K562 (cell line): ENCODE results near the gene HNRNPU. TPM values are rescaled to one million over a fixed set of nuclear protein-coding genes. Genes with fewer than 3 reads are reported as not detected.

Experiments used
- ARHGAP35 ChIP-seq: fragments of 450-650 bp; IDR thresholded peaks from 2 replicates; pipeline ENCODE4 v1.6.1; 2018; ENCODE audit not compliant: partially characterized antibody
- CEBPG ChIP-seq, 3 experiments: fragments of 200-800 bp in 1 of 3; sonication (Bioruptor generic) in 1 of 3; sonication (generic) in 1 of 3; formaldehyde crosslinking in 1 of 3; IDR thresholded peaks in 2 of 3; conservative IDR thresholded peaks in 1 of 3; 2 replicates each; pipeline versions ENCODE4 v1.6.1 to v1.8.0; 2016 to 2022; ENCODE audit warnings: missing compliant biosample characterization in 2 of 3, missing genetic modification characterization in 2 of 3, mild to moderate bottlenecking in 1 of 3, missing genetic modification reagents in 1 of 3
- CTBP1 ChIP-seq: fragments of 450-650 bp; IDR thresholded peaks from 2 replicates; pipeline ENCODE4 v1.6.1; 2016; ENCODE audit warnings: borderline replicate concordance
- ELF1 ChIP-seq: fragments of 200-800 bp; sonication (Bioruptor generic); IDR thresholded peaks from 2 replicates; pipeline ENCODE4 v1.6.1; 2016; ENCODE audit warnings: missing genetic modification characterization, missing compliant biosample characterization
- FOXJ2 ChIP-seq: fragments of 200-800 bp; sonication (Bioruptor generic); IDR thresholded peaks from 2 replicates; pipeline ENCODE4 v1.6.1; 2016; ENCODE audit warnings: missing genetic modification characterization, missing compliant biosample characterization
- FOXP1 ChIP-seq: sonication (generic); formaldehyde crosslinking; IDR thresholded peaks from 2 replicates; pipeline ENCODE4 v1.8.0; 2022; ENCODE audit warnings: mild to moderate bottlenecking, missing genetic modification reagents
- HMG20A ChIP-seq: fragments of 450-650 bp; formaldehyde crosslinking; conservative IDR thresholded peaks from 2 replicates; pipeline ENCODE4 v1.4.0; 2020; ENCODE audit warnings: mild to moderate bottlenecking, mixed read lengths
- MIER1 ChIP-seq: fragments of 450-650 bp; IDR thresholded peaks from 2 replicates; pipeline ENCODE4 v1.6.1; 2016; ENCODE audit warnings: antibody characterized with exemption, mild to moderate bottlenecking, low read depth
- NCOR1 ChIP-seq: fragments of 450-650 bp; IDR thresholded peaks from 2 replicates; pipeline ENCODE4 v1.6.1; 2016; ENCODE audit warnings: mild to moderate bottlenecking, moderate library complexity
- NEUROD1 ChIP-seq: fragments of 150-350 bp; IDR thresholded peaks from 2 replicates; pipeline ENCODE4 v1.6.1; 2014; ENCODE audit warnings: borderline replicate concordance, low read length, low read depth; ENCODE audit not compliant: partially characterized antibody
- NFIX ChIP-seq: fragments of 250-450 bp; sonication (Bioruptor Pico); IDR thresholded peaks from 2 replicates; pipeline ENCODE4 v1.4.0; 2020; ENCODE audit warnings: low read depth, mild to moderate bottlenecking, moderate library complexity
- NR1H2 ChIP-seq: sonication (generic); formaldehyde crosslinking; IDR thresholded peaks from 2 replicates; pipeline ENCODE4 v1.4.0; 2020; ENCODE audit warnings: mild to moderate bottlenecking, missing genetic modification reagents
- POLR2AphosphoS2 ChIP-seq: IDR thresholded peaks from 2 replicates; pipeline ENCODE4 v1.6.1; 2012; ENCODE audit warnings: low read length, improper control_type of control experiment
- SAFB2 ChIP-seq: fragments of 200-400 bp; formaldehyde crosslinking; IDR thresholded peaks from 2 replicates; pipeline ENCODE4 v1.6.1; 2018; ENCODE audit warnings: borderline replicate concordance, low read length, low read depth, moderate library complexity; ENCODE audit not compliant: severe bottlenecking
- STAG1 ChIP-seq: sonication (generic); formaldehyde crosslinking; IDR thresholded peaks from 2 replicates; pipeline ENCODE4 v1.5.0; 2020; ENCODE audit warnings: missing genetic modification reagents, borderline replicate concordance
- STAT5B ChIP-seq: fragments of 250-450 bp; sonication (Bioruptor Pico); IDR thresholded peaks from 2 replicates; pipeline ENCODE4 v1.8.0; 2021; ENCODE audit warnings: mild to moderate bottlenecking, inconsistent platforms
- ZFP1 ChIP-seq: fragments of 450-650 bp; formaldehyde crosslinking; IDR thresholded peaks from 2 replicates; pipeline ENCODE4 v1.4.0; 2020; ENCODE audit warnings: mild to moderate bottlenecking, mixed read lengths
- ZFP30 ChIP-seq: fragments of 250-450 bp; sonication (Bioruptor Pico); IDR thresholded peaks from 2 replicates; pipeline ENCODE4 v1.8.0; 2022; ENCODE audit warnings: moderate library complexity, mild to moderate bottlenecking, inconsistent platforms, borderline replicate concordance
- ZNF24 ChIP-seq: fragments of 450-650 bp; IDR thresholded peaks from 2 replicates; pipeline ENCODE4 v1.6.1; 2016
- ZNF431 ChIP-seq: sonication (generic); formaldehyde crosslinking; IDR thresholded peaks from 2 replicates; pipeline ENCODE4 v1.8.0; 2022; ENCODE audit warnings: mild to moderate bottlenecking, missing genetic modification reagents
- ZNF766 ChIP-seq: fragments of 200-800 bp; sonication (Bioruptor generic); conservative IDR thresholded peaks from 2 replicates; pipeline ENCODE4 v1.6.1; 2016; ENCODE audit warnings: missing genetic modification characterization, missing compliant biosample characterization
- polyA plus RNA-seq, 8 experiments: library from polyadenylated mRNA; depleted of rRNA in 4 of 8; stranded (reverse) in 5 of 8; unstranded in 3 of 8; fragments of >200 nt; fragmentation: Nextera tagmentation in 2 of 8; fragmentation: Illumina TruSeq in 1 of 8; extraction: Ambion mirVana in 2 of 8; extraction: Trizol in 1 of 8; gene quantifications; 2 replicates each; pipeline versions ENCODE4 v1.2.1 to v1.2.3, GENCODE V29; 2011 to 2014; ENCODE audit warnings: inconsistent platforms in 1 of 8, missing spikeins in 1 of 8
- total RNA-seq, 7 experiments: library from RNA; depleted of rRNA in 6 of 7; stranded (reverse); fragments of >200 nt in 6 of 7; fragmentation: Illumina TruSeq in 2 of 7; extraction: Trizol in 2 of 7; gene quantifications; 2 replicates each; pipeline versions ENCODE4 v1.2.1 to v1.2.3, GENCODE V29; 2011 to 2021; ENCODE audit warnings: low replicate concordance in 1 of 7
- TF ChIP-seq, protein P1 (sequence below): sonication (generic); formaldehyde crosslinking; IDR thresholded peaks from 2 replicates; pipeline ENCODE4 v1.8.0; 2022; ENCODE audit warnings: missing genetic modification reagents, mild to moderate bottlenecking, moderate library complexity, borderline replicate concordance
- TF ChIP-seq, protein P2 (sequence below): sonication (generic); IDR thresholded peaks from 2 replicates; pipeline ENCODE4 v1.6.1; 2016
- TF ChIP-seq, protein P3 (sequence below): fragments of 250-450 bp; sonication (Bioruptor Pico); IDR thresholded peaks from 2 replicates; pipeline ENCODE4 v1.8.0; 2022; ENCODE audit warnings: moderate library complexity, mild to moderate bottlenecking, inconsistent platforms
- TF ChIP-seq, protein P4 (sequence below): sonication (generic); formaldehyde crosslinking; IDR thresholded peaks from 2 replicates; pipeline ENCODE4 v1.8.0; 2022; ENCODE audit warnings: mild to moderate bottlenecking, missing genetic modification reagents
- TF ChIP-seq, protein P5 (sequence below): fragments of 250-450 bp; sonication (Bioruptor Pico); IDR thresholded peaks from 2 replicates; pipeline ENCODE4 v1.8.0; 2021; ENCODE audit warnings: moderate library complexity, mild to moderate bottlenecking, inconsistent platforms

HNRNPU gene
- total and polyA plus RNA-seq, 9 of the 15 experiments (the other 6 are each of a cell fraction or from before 2014, with no cell fraction given) = 159 to 777 (median 577) TPM

DNA sequence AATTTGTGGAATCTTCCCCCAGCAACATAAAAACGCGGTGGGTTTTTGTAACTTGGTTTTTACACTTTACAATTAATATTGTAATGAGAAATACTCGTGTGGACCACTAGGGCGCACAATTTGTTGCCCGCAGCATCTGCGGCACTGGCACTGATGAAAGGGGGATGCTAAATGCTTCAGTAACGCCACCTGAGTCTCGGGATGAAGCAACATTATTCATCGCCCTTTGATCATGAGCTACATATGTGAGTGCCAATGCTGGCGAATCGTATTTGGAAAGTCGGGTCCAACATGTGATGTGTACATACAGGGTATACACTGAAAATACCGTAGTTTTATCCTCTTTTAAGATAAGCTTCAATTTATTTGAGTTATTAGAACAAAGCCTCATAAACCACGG, 63.1 kb downstream of the HNRNPU start (continued):
- no peak for TF ChIP-seq ARHGAP35
- TF ChIP-seq NR1H2 = no peak
- TF ChIP-seq, protein P1, sequence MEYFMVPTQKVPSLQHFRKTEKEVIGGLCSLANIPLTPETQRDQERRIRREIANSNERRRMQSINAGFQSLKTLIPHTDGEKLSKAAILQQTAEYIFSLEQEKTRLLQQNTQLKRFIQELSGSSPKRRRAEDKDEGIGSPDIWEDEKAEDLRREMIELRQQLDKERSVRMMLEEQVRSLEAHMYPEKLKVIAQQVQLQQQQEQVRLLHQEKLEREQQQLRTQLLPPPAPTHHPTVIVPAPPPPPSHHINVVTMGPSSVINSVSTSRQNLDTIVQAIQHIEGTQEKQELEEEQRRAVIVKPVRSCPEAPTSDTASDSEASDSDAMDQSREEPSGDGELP = peak; percentile 31; the same call in 1 of the 2 replicates
- TF ChIP-seq POLR2AphosphoS2 = no peak
- no peak for TF ChIP-seq MIER1
- TF ChIP-seq ZNF431 = no peak
- TF ChIP-seq FOXJ2 (tag) = no peak
- TF ChIP-seq CTBP1 = peak; percentile 37; the same call in 1 of the 2 replicates
- TF ChIP-seq, protein P2, sequence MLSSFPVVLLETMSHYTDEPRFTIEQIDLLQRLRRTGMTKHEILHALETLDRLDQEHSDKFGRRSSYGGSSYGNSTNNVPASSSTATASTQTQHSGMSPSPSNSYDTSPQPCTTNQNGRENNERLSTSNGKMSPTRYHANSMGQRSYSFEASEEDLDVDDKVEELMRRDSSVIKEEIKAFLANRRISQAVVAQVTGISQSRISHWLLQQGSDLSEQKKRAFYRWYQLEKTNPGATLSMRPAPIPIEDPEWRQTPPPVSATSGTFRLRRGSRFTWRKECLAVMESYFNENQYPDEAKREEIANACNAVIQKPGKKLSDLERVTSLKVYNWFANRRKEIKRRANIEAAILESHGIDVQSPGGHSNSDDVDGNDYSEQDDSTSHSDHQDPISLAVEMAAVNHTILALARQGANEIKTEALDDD = no peak
- TF ChIP-seq ELF1 (tag) = no peak
- TF ChIP-seq STAG1 (CRISPR knock-in tag) = no peak
- no peak for TF ChIP-seq CEBPG (CRISPR knock-in tag; IDR thresholded peaks at IDR 0.05)
- peak; percentile 46 to 61; a peak in 3 of 4 replicates for TF ChIP-seq CEBPG (tag; conservative IDR thresholded peaks at IDR 0.05 in 1 of 2, IDR thresholded peaks at IDR 0.05 in 1 of 2)
- no peak for TF ChIP-seq ZNF24
- TF ChIP-seq ZFP1 = no peak
- no peak for TF ChIP-seq SAFB2
- TF ChIP-seq, protein P3, sequence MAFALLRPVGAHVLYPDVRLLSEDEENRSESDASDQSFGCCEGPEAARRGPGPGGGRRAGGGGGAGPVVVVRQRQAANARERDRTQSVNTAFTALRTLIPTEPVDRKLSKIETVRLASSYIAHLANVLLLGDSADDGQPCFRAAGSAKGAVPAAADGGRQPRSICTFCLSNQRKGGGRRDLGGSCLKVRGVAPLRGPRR (CRISPR knock-in tag) = no peak
- TF ChIP-seq NFIX (CRISPR knock-in tag) = no peak
- TF ChIP-seq, protein P4, sequence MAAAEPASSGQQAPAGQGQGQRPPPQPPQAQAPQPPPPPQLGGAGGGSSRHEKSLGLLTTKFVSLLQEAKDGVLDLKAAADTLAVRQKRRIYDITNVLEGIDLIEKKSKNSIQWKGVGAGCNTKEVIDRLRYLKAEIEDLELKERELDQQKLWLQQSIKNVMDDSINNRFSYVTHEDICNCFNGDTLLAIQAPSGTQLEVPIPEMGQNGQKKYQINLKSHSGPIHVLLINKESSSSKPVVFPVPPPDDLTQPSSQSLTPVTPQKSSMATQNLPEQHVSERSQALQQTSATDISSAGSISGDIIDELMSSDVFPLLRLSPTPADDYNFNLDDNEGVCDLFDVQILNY (CRISPR knock-in tag) = no peak
- no peak for TF ChIP-seq FOXP1 (CRISPR knock-in tag)
- no peak for TF ChIP-seq NEUROD1
- TF ChIP-seq NCOR1 = no peak
- no peak for TF ChIP-seq STAT5B (CRISPR knock-in tag)
- no peak for TF ChIP-seq HMG20A
- no peak for TF ChIP-seq ZFP30 (CRISPR knock-in tag)
- no peak for TF ChIP-seq ZNF766 (CRISPR knock-in tag)
- TF ChIP-seq, protein P5, sequence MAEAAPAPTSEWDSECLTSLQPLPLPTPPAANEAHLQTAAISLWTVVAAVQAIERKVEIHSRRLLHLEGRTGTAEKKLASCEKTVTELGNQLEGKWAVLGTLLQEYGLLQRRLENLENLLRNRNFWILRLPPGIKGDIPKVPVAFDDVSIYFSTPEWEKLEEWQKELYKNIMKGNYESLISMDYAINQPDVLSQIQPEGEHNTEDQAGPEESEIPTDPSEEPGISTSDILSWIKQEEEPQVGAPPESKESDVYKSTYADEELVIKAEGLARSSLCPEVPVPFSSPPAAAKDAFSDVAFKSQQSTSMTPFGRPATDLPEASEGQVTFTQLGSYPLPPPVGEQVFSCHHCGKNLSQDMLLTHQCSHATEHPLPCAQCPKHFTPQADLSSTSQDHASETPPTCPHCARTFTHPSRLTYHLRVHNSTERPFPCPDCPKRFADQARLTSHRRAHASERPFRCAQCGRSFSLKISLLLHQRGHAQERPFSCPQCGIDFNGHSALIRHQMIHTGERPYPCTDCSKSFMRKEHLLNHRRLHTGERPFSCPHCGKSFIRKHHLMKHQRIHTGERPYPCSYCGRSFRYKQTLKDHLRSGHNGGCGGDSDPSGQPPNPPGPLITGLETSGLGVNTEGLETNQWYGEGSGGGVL = no peak
